Large intestine (tissue), 3 donors: Measurements from ENCODE around the gene BAZ1A. TPM values are rescaled to one million over a fixed set of nuclear protein-coding genes. Genes with fewer than 3 reads are reported as not detected.
A peak's percentile ranks its signal among the peaks of the same experiment; 100 is the strongest.

Experiments
- DNase-seq, 2 donors: peaks; one replicate each; pipeline versions ENCODE4 v3.0.0 to v3.0.0-alpha.2; 2013
- H3K27ac ChIP-seq: one replicate; pipeline ENCODE4 v1.5.1; 2013; ENCODE audit warnings: low read length
- H3K27me3 ChIP-seq: 2 replicates; pipeline ENCODE4 v1.6.1; 2013; ENCODE audit warnings: low read length; ENCODE audit not compliant: control insufficient read depth, insufficient read depth
- H3K36me3 ChIP-seq: 2 replicates; pipeline ENCODE4 v1.6.1; 2013; ENCODE audit warnings: low read length; ENCODE audit not compliant: control insufficient read depth, insufficient read depth
- H3K4me1 ChIP-seq: one replicate; pipeline ENCODE4 v1.6.1; 2013; ENCODE audit warnings: low read length; ENCODE audit not compliant: control insufficient read depth, insufficient read depth
- H3K4me3 ChIP-seq: one replicate; pipeline ENCODE4 v1.5.1; 2013; ENCODE audit warnings: low read length
- H3K9me3 ChIP-seq: one replicate; pipeline ENCODE4 v1.6.1; 2013; ENCODE audit warnings: mild to moderate bottlenecking, low read depth, low read length, moderate library complexity; ENCODE audit not compliant: control insufficient read depth
- WGBS: methylation state at CpG from one replicate; pipeline ENCODE4 v1.1.5; 2013; ENCODE audit warnings: low lambda C conversion rate; ENCODE audit not compliant: insufficient coverage; 5-methylcytosine and 5-hydroxymethylcytosine counted together
- polyA plus RNA-seq: library from polyadenylated mRNA; unstranded; fragments of 120-200 nt; gene quantifications from one replicate; pipeline ENCODE4 v1.2.1, GENCODE V29; 2013

Gene BAZ1A
- polyA plus RNA-seq, 1 donor, result 26.7 TPM

DNA sequence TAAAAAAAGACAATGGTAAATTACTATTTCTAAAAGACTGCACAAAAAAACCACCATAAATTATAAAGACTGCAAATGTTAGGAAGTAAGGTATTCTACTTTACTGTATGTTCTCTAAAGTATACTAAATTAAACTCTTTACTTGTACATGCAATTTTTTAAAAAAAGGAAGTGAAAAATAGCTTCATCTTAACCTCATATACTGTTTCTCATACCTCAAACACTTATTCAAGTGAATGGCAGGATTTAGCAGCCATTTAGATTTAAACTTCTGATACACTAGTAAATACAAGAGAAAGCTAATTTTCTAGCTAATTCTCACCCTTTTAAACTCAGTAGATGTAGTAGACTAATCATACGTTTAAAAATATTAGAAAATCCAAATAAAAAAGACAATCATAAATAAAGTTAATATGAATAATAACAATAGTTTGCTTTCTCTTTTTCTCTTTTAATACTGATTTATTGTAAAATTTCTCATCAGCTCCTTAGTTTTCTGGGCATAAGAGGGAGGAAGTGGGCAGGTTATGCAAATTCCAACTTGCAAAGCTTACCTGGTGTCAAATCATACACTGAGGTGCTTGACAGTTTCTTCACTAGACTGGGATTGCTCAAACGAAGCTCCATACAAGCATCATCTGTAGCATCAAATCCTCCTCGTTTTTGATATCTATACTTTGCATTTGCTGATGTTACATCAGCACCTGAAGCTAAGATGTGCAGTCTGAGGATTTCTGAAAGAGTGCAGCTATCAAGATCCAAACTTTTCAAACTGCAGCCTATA is 89.7 kb downstream of the BAZ1A start:
- Histone ChIP-seq H3K4me3 (no peak overlapping the region), H3K36me3 (peaks cover 10% of the 10 kb centered on the region), H3K9me3 (no peaks in the 10 kb centered on the region), H3K4me1 (no peaks in the 10 kb centered on the region), H3K27me3 (no peaks in the 10 kb centered on the region), H3K27ac (no peak overlapping the region)
- DNase-seq, result no peak
- 75% methylated on average over 1 of the region's 3 CpGs for WGBS

DNA sequence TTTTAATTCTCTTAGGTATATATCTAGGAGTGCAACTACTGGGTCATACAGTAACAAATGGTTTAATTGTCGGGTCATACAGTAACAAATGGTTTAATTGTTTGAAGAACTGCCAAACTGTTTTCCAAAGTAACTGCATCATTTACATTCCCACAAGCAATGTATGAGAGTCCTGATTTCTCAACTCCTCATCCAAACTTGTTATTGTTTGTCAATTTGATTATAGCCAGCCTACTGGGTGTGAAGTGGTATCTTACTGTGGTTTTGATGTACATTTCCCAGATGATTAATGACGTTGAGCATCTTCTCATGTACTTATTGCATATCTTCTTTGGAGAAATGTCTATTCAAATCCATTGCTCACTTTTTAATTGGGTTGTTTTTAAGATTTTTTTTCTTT is 93.1 kb downstream of the BAZ1A start:
- no peaks in the 10 kb centered on the region for H3K27me3 ChIP-seq
- no peak overlapping the region for H3K4me3 ChIP-seq
- peaks cover 15% of the 10 kb centered on the region for H3K36me3 ChIP-seq
- 80% methylated on average over 1 of the region's 2 CpGs for WGBS
- H3K4me1 ChIP-seq, result no peaks in the 10 kb centered on the region
- DNase-seq, result no peak
- H3K9me3 ChIP-seq, result no peaks in the 10 kb centered on the region
- H3K27ac ChIP-seq, result no peak overlapping the region

GRCh38 chr14:34781242-34781641 is 93.9 kb downstream of the BAZ1A start:
- WGBS, result no CpG with 5 or more reads among the region's 1 CpG
- H3K36me3 ChIP-seq, result peaks cover 18% of the 10 kb centered on the region
- no peak for DNase-seq
- no peaks in the 10 kb centered on the region for H3K27me3 ChIP-seq
- H3K9me3 ChIP-seq, result no peaks in the 10 kb centered on the region
- no peak overlapping the region for H3K4me3 ChIP-seq
- no peaks in the 10 kb centered on the region for H3K4me1 ChIP-seq
- H3K27ac ChIP-seq, result no peak overlapping the region

DNA sequence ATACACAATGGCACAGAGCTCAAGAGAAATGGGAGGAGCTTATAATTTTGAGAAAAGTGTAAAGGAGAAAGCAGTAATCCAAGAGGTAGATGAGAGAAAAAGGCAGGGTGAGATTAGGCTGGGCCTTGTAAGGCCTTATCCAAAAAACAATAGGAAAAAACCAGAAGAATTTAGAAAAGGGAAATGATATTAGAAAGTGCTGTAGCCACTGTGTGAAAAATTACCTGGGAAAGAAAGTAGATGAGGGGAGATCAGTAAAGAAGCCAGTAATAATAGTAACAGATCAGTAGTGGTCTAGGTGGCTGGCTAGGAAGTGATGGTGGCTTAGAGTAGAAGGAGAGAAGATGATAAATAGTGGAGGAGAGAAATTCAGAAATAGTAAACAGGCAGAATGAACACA is 94.5 kb downstream of the BAZ1A start:
- H3K36me3 ChIP-seq, result peaks cover 22% of the 10 kb centered on the region

DNA sequence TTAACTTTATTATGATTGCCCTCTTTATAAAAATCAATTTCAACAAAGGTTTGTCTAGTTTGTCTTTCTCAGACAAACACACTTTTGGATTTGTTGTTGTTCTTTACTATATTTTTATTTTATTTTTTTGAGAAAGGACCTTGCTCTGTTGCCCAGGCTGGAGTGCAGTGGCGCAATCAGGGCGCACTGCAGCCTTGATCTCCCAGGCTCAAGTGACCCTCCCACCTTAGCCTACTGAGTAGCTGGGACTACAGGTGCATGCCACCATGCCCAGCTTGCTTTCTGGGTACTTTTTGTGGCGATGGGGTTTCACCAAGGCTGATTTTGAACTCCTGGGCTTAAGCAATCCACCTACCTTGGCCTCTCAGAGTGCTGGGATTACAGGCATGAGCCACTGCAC is 96.4 kb downstream of the BAZ1A start:
- DNase-seq, result no peak
- H3K36me3 ChIP-seq, result peaks cover 23% of the 10 kb centered on the region
- no peaks in the 10 kb centered on the region for H3K27me3 ChIP-seq
- no CpG with 5 or more reads among the region's 3 CpGs for WGBS
- no peaks in the 10 kb centered on the region for H3K9me3 ChIP-seq
- no peak overlapping the region for H3K27ac ChIP-seq
- no peak overlapping the region for H3K4me3 ChIP-seq
- H3K4me1 ChIP-seq, result no peaks in the 10 kb centered on the region

More for the DNA sequence above, 94.5 kb downstream of the BAZ1A start:
- Histone ChIP-seq H3K27me3 (no peaks in the 10 kb centered on the region), H3K9me3 (no peaks in the 10 kb centered on the region), H3K4me1 (no peaks in the 10 kb centered on the region), H3K27ac (no peak overlapping the region), H3K4me3 (no peak overlapping the region)
- DNase-seq, result no peak

- no CpG with 5 or more reads among the region's 1 CpG for WGBS
- DNase-seq, result no peak
These were observed 98.5 kb downstream of the BAZ1A start for GRCh38 chr14:34776611-34777010.

DNA sequence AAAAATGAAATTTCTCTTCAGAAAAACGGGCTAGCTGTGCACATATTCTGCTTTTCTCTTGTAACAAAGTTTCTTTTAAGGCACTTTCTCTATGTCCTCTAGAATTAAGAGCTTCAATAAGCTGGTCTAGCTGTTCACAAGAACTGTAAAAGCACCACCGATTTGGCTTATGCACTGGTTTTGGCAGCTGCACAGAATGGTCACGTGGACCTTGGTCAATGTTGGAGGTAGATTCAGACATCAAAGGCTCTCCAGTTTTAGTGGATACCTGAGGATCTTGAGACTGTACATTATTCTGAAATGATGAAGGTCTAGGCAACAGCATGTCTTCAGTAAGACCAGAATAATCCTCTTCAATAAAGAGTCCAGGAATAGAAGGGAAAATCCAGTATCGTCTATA is 99.2 kb downstream of the BAZ1A start:
- Histone ChIP-seq H3K9me3 (no peaks in the 10 kb centered on the region), H3K4me1 (no peaks in the 10 kb centered on the region), H3K27me3 (no peaks in the 10 kb centered on the region), H3K4me3 (no peak overlapping the region), H3K36me3 (peaks cover 32% of the 10 kb centered on the region), H3K27ac (no peak overlapping the region)
- WGBS, result 100% methylated on average over 1 of the region's 4 CpGs
- DNase-seq, result no peak

More at GRCh38 chr14:34776611-34777010, 98.5 kb downstream of the BAZ1A start:
- no peaks in the 10 kb centered on the region for H3K4me1 ChIP-seq
- peaks cover 26% of the 10 kb centered on the region for H3K36me3 ChIP-seq
- H3K27me3 ChIP-seq, result no peaks in the 10 kb centered on the region
- H3K4me3 ChIP-seq, result no peak overlapping the region
- H3K9me3 ChIP-seq, result no peaks in the 10 kb centered on the region
- H3K27ac ChIP-seq, result no peak overlapping the region

DNA sequence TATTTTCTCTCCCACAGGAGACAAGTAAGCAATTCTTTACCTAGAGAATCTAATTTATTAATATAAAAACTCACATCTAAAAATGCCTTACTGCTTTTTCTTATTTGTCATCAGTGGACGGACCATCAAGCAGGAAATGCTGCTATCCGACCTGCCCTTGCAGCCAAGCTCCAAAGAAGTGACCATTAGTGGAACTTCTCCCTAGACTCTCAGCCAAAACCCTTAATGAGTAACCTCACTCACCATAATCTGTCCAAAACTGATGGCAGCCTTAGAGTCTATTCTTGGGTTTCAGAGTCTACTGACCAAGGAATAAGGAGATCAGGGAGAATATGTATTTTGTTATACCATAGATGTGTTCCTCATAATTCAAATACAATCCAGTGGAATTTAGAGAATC is 99.8 kb downstream of the BAZ1A start:
- H3K9me3 ChIP-seq, result no peaks in the 10 kb centered on the region
- no peak overlapping the region for H3K27ac ChIP-seq
- no peaks in the 10 kb centered on the region for H3K27me3 ChIP-seq
- no peak for DNase-seq
- no peaks in the 10 kb centered on the region for H3K4me1 ChIP-seq
- H3K4me3 ChIP-seq, result no peak overlapping the region
- 87% methylated on average over 2 of the region's 2 CpGs for WGBS
- peaks cover 34% of the 10 kb centered on the region for H3K36me3 ChIP-seq

DNA sequence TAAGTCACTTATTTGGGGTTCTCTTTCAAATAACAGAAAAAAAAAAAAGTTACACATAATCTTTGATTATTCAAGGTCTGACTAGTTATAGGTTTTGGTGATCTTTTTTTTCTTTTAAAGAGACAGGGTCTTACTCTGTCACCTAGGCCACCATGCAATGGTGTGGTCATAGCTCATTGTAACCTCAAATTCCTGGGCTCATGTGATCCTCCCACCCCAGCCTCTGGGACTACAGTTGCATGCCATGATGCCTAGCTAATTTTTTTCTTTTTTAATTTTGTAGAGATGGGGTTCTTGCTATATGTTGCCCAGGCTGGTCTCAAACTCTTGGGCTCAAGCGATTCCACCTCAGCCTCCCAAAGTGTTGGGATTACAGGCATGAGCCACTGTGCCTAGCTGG is 104.3 kb downstream of the BAZ1A start:
- Histone ChIP-seq H3K4me1 (peaks cover 3% of the 10 kb centered on the region), H3K36me3 (peaks cover 21% of the 10 kb centered on the region), H3K27ac (no peak overlapping the region), H3K4me3 (no peak overlapping the region), H3K27me3 (no peaks in the 10 kb centered on the region), H3K9me3 (no peaks in the 10 kb centered on the region)
- WGBS, result no CpG with 5 or more reads among the region's 1 CpG
- no peak for DNase-seq

DNA sequence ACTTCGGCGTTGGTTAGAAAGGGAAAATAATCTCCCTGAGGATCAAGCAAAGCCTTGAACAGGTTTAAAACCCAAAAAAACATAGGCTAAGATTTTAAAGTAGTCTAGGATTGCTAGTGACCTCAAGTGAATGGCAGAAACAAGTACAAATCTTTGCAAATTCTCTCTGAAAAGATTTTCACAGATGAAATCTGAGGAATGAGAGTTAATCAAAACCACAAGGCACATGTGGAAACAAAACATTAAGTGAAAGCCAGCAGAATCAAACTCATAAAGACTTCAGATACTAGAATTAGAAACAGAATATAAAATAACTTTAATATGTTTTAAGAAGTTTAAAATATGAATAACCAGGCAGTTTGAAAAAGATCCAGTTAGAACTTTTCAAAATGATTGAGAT is 108.6 kb downstream of the BAZ1A start:
- Histone ChIP-seq H3K9me3 (no peaks in the 10 kb centered on the region), H3K27ac (no peak overlapping the region), H3K4me3 (no peak overlapping the region), H3K36me3 (peaks cover 28% of the 10 kb centered on the region), H3K4me1 (peaks cover 3% of the 10 kb centered on the region), H3K27me3 (no peaks in the 10 kb centered on the region)
- no CpG with 5 or more reads among the region's 2 CpGs for WGBS
- DNase-seq, result no peak

- WGBS, result no CpG with 5 or more reads among the region's 3 CpGs
- Histone ChIP-seq H3K36me3 (peaks cover 27% of the 10 kb centered on the region), H3K9me3 (no peaks in the 10 kb centered on the region), H3K27me3 (no peaks in the 10 kb centered on the region), H3K4me3 (no peak overlapping the region), H3K27ac (no peak overlapping the region), H3K4me1 (peaks cover 3% of the 10 kb centered on the region)
- peak in 1 of 2 donors; percentile 59 for DNase-seq
These were observed 109.1 kb downstream of the BAZ1A start for GRCh38 chr14:34766060-34766459.
